ENCODE data around the gene HSPA14.
"Not testable (repeated sequence)": the region's sequence is repeated elsewhere in the genome, so short reads cannot be mapped to it uniquely, and the experiment has no call there.

HSPA14 gene

DNA sequence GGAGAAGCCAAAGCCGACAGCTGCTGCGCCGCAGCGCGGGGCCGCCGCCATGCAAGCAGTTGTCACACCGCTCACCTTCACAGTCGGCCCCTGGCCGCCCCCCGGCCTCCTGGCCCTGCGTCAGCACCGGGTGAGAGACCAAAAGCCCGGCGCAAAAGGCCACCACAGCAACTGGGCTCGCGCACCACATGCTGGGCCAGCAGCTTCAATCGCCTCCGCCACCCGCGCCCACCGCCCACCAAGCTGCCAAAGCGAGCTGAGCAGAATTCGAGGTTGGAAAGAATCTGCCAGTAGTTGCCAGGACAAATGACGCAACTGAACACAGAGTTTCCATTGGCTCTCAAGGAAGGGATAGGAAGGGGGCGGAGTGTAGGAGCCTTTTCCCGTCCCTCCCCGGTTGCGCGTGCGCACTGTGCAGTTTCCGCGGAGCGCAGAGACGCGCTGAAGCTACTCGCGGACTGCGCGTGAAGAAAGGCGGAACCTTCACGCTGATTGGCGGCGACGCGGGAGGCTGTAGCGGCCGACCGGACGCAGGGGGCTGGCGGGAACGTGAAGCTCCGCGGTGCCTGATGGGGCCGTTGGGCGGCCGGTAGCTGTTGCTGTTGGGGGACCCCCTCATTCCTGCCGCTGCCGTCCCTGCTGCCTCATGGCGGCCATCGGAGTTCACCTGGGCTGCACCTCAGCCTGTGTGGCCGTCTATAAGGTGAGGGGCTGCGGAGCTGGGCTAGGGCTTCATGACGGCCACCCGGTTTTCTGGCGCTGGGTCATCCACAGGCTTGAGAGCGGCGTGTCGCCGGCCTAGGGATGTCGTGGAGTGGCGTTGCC is at the start of gene HSPA14, which contains the start of the genes CDNF and MSANTD7:
Gene HSPA14 (plus strand): TSS at position 550 of the 825 bp plus-strand sequence. CDS start 97 bp downstream, at position 647.
Gene CDNF (minus strand): TSS at position 281 of the 825 bp plus-strand sequence. CDS start 91 bp downstream, at position 190.
Gene MSANTD7 (plus strand): TSS at position 550 of the 825 bp plus-strand sequence. CDS start 3,979 bp downstream, outside the sequence.
- DNase-seq = peak; percentile 58

DNA sequence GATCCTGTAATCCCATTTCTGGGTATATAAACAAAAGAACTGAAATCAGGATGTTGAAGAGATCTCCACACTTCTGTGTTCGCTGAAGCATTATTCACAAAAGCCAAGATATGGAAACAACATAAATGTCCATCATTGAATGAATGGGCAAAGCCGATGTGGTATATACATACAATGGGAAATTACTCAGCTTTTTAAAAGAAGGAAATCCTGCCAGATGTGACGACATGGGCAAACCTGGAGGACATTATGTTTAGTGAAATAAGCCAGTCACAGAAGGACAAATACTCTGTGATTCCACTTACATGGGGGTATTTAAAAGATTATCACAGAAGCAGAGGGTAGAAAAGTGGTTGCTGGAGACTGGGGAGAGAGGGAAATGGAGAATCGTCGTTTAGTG is 39.5 kb upstream of the HSPA14 start:
- DNase-seq = no peak

GRCh38 chr10:14800397-14800796 is 37.7 kb upstream of the HSPA14 start:
- no peak for DNase-seq

- DNase-seq = no peak
Observed at GRCh38 chr10:14801723-14802122, 36.4 kb upstream of the HSPA14 start.

DNA sequence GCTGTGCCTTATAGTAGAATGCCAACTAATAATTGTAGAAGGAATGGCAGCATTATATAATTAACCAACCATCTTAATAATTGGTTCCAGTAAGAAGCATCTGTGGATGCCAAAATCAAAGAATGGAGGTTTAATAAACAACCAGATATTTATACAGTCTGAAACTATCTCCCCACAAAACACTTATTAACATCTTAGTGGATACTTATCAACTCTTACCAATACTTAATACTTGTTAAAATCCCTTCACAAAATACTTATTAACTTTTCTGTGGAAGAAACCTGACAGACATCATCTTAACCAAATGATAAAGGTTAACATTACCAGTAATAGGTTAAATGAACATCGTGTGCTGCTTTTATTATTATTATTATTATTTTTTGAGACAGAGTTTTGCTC is 34.3 kb upstream of the HSPA14 start:
- no peak for DNase-seq

- no peak for DNase-seq
Observed at GRCh38 chr10:14806318-14806717, 31.8 kb upstream of the HSPA14 start.

- no peak for DNase-seq
Observed at GRCh38 chr10:14810969-14811953, 26.8 kb upstream of the HSPA14 start.

GRCh38 chr10:14812271-14812670 is 25.8 kb upstream of the HSPA14 start:
- no peak for DNase-seq

DNA sequence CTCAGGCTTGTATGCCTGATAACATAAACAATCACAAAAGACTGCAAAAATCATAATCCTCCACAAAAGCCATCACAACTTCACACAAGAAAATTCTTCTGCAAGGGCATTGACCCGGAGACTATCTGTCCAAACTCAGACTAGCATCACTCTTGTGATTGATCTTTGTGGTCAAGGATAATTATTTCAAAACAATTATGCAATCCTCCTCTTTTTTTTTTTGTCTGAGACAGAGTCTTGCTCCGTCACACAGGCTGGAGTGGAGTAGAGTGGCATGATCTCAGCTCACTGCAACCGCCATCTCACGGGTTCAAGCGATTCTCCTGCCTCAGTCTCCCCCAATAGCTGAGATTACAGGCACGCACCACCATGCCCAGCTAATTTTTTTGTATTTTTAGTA is 22.4 kb upstream of the HSPA14 start:
- no peak for DNase-seq

DNA sequence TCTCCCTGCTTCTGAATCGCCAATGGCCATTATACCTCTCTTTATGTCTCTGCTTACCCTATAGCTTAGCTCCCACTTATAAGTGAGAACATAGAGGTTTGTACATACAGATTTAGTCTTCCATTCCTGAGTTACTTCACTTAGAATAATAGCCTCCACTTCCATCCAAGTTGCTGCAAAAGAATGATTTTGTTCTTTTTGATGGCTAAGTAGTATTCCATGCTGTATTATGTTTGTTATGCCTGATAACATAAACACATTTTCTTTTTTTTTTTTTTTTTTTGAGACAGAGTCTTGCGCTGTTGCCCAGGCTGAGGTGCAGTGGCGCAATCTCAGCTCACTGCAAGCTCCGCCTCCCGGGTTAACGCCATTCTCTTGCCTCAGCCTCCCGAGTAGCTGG is 21.4 kb upstream of the HSPA14 start:
- not testable (repeated sequence) for DNase-seq

- no peak for DNase-seq
Observed at GRCh38 chr10:14820010-14820774, 17.9 kb upstream of the HSPA14 start.

GRCh38 chr10:14820775-14821154 is 17.3 kb upstream of the HSPA14 start:
- no peak for DNase-seq

- no peak for DNase-seq
Observed at GRCh38 chr10:14821635-14822375, 16.3 kb upstream of the HSPA14 start.

GRCh38 chr10:14822879-14823755 is 15.0 kb upstream of the HSPA14 start:
- DNase-seq = no peak

GRCh38 chr10:14823966-14824365 is 14.1 kb upstream of the HSPA14 start:
- no peak for DNase-seq

GRCh38 chr10:14826076-14826829 is 11.9 kb upstream of the HSPA14 start:
- no peak for DNase-seq

GRCh38 chr10:14833106-14833505 is 5.0 kb upstream of the HSPA14 start:
- no peak for DNase-seq

DNA sequence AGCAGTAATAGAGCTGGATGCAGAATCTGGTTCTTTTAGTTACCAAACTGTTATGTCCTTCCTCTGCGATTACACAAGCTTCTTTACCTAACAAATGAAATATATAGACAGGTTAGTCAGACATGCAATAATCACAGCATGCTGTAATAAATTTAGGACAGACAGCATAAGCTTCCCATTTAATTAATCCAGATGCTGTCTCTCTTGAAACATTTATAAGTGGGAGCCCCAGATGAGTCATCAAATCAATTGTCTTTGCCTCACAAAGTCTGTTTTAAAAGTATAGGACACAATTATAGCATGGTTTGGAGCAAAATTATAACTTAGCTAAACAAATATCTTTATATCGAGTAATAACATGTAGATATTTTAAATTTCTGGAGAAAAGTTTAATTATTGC is 1.9 kb upstream of the HSPA14 start:
- DNase-seq = no peak

GRCh38 chr10:14837003-14837756 is 926 bp upstream of the HSPA14 start:
- DNase-seq = no peak
